Immature natural killer cell (primary cell): Measurements from ENCODE around the gene LURAP1L. TPM values are rescaled to one million over a fixed set of nuclear protein-coding genes. Genes with fewer than 3 reads are reported as not detected.

ENCODE experiments used
- DNase-seq, 3 donors: peaks; one replicate each; pipeline ENCODE4 v3.0.0; 2022; ENCODE audit warnings: mixed read lengths in 1 of 3
- H3K27ac Mint-ChIP-seq, 6 donors: one replicate each; pipeline ENCODE4 v1.8.0; 2020; ENCODE audit warnings: mixed read lengths in 6 of 6, mild to moderate bottlenecking in 5 of 6, inconsistent platforms in 4 of 6, moderate library complexity in 3 of 6
- H3K27me3 Mint-ChIP-seq, 3 donors: one replicate each; pipeline ENCODE4 v1.8.0; 2020 to 2021; ENCODE audit warnings: low read depth in 3 of 3, mild to moderate bottlenecking in 3 of 3, mixed read lengths in 3 of 3, moderate library complexity in 3 of 3, inconsistent platforms in 1 of 3
- H3K36me3 Mint-ChIP-seq, 3 donors: one replicate each; pipeline ENCODE4 v1.8.0; 2020; ENCODE audit warnings: mixed read lengths in 3 of 3, inconsistent platforms in 2 of 3, mild to moderate bottlenecking in 2 of 3
- H3K4me1 Mint-ChIP-seq, 2 donors: one replicate each; pipeline ENCODE4 v1.8.0; 2020; ENCODE audit warnings: inconsistent platforms in 2 of 2, mild to moderate bottlenecking in 2 of 2, mixed read lengths in 2 of 2, moderate library complexity in 1 of 2
- H3K4me3 Mint-ChIP-seq, 5 donors: one replicate each; pipeline ENCODE4 v1.8.0; 2020; ENCODE audit warnings: mild to moderate bottlenecking in 5 of 5, mixed read lengths in 5 of 5, inconsistent platforms in 3 of 5, moderate library complexity in 3 of 5
- H3K9me3 Mint-ChIP-seq, 6 donors: one replicate each; pipeline ENCODE4 v1.8.0; 2020; ENCODE audit warnings: mild to moderate bottlenecking in 6 of 6, mixed read lengths in 6 of 6, inconsistent platforms in 4 of 6, moderate library complexity in 3 of 6
- polyA plus RNA-seq, 3 donors: library from polyadenylated mRNA; unstranded; fragments of 300-500 nt; fragmentation: Illumina TruSeq; gene quantifications; one replicate each; pipeline ENCODE4 v1.2.3, GENCODE V29; 2021

Gene LURAP1L
- polyA plus RNA-seq, 3 donors from 2014 or later = not detected

- H3K27me3 Mint-ChIP-seq = no peaks in the 10 kb centered on the region
- DNase-seq = no peak
These were observed 9.8 kb downstream of the LURAP1L start for GRCh38 chr9:12784461-12785259.

GRCh38 chr9:12785260-12785770, 10.5 kb downstream of the LURAP1L start:
- Mint-ChIP-seq H3K36me3 (peaks cover 0 to 3% (median 0%) of the 10 kb centered on the region in 3 donors), H3K27me3 (no peaks in the 10 kb centered on the region), H3K4me3 (no peak overlapping the region), H3K9me3 (peaks cover 4 to 59% (median 20%) of the 10 kb centered on the region in 6 donors), H3K27ac (no peak overlapping the region), H3K4me1 (no peaks in the 10 kb centered on the region)
- no peak for DNase-seq

More at GRCh38 chr9:12784461-12785259, 9.8 kb downstream of the LURAP1L start:
- Mint-ChIP-seq H3K4me1 (no peaks in the 10 kb centered on the region), H3K36me3 (peaks cover 0 to 3% (median 0%) of the 10 kb centered on the region in 3 donors), H3K27ac (no peak overlapping the region), H3K4me3 (no peak overlapping the region), H3K9me3 (peaks cover 4 to 63% (median 22%) of the 10 kb centered on the region in 6 donors)

GRCh38 chr9:12785941-12786340, 11.1 kb downstream of the LURAP1L start:
- DNase-seq = no peak
- Mint-ChIP-seq H3K4me1 (no peaks in the 10 kb centered on the region), H3K27me3 (no peaks in the 10 kb centered on the region), H3K9me3 (peaks cover 4 to 59% (median 20%) of the 10 kb centered on the region in 6 donors), H3K4me3 (no peak overlapping the region), H3K36me3 (peaks cover 0 to 3% (median 0%) of the 10 kb centered on the region in 3 donors), H3K27ac (no peak overlapping the region)

- Mint-ChIP-seq H3K36me3 (peaks cover 0 to 3% (median 0%) of the 10 kb centered on the region in 3 donors), H3K27me3 (peaks cover 0 to 2% (median 0%) of the 10 kb centered on the region in 3 donors), H3K27ac (no peak overlapping the region), H3K4me3 (no peak overlapping the region), H3K9me3 (peaks cover 2 to 39% (median 10%) of the 10 kb centered on the region in 6 donors), H3K4me1 (no peaks in the 10 kb centered on the region)
- DNase-seq = no peak
These were observed 15.2 kb downstream of the LURAP1L start for GRCh38 chr9:12790001-12790400.

GRCh38 chr9:12790883-12791282, 16.1 kb downstream of the LURAP1L start:
- Mint-ChIP-seq H3K27ac (no peak overlapping the region), H3K27me3 (peaks cover 0 to 2% (median 0%) of the 10 kb centered on the region in 3 donors), H3K4me3 (no peak overlapping the region), H3K9me3 (peaks cover 2 to 37% (median 9%) of the 10 kb centered on the region in 6 donors), H3K36me3 (peaks cover 0 to 3% (median 0%) of the 10 kb centered on the region in 3 donors), H3K4me1 (no peaks in the 10 kb centered on the region)
- DNase-seq = no peak

GRCh38 chr9:12794101-12794799, 19.4 kb downstream of the LURAP1L start:
- Mint-ChIP-seq H3K27me3 (peaks cover 0 to 2% (median 0%) of the 10 kb centered on the region in 3 donors), H3K4me3 (no peak overlapping the region), H3K4me1 (no peaks in the 10 kb centered on the region), H3K9me3 (peaks cover 0 to 33% (median 7%) of the 10 kb centered on the region in 6 donors), H3K27ac (no peak overlapping the region), H3K36me3 (no peaks in the 10 kb centered on the region)
- no peak for DNase-seq

GRCh38 chr9:12796601-12797000, 21.8 kb downstream of the LURAP1L start:
- H3K36me3 Mint-ChIP-seq = no peaks in the 10 kb centered on the region
- peaks cover 0 to 2% (median 0%) of the 10 kb centered on the region in 3 donors for H3K27me3 Mint-ChIP-seq
- H3K9me3 Mint-ChIP-seq = peaks cover 0 to 33% (median 9%) of the 10 kb centered on the region in 6 donors
- no peak overlapping the region for H3K4me3 Mint-ChIP-seq
- H3K27ac Mint-ChIP-seq = no peak overlapping the region
- no peak for DNase-seq
- H3K4me1 Mint-ChIP-seq = no peaks in the 10 kb centered on the region

GRCh38 chr9:12797037-12797436, 22.2 kb downstream of the LURAP1L start:
- peaks cover 0 to 2% (median 0%) of the 10 kb centered on the region in 3 donors for H3K27me3 Mint-ChIP-seq
- no peaks in the 10 kb centered on the region for H3K36me3 Mint-ChIP-seq
- no peak overlapping the region for H3K4me3 Mint-ChIP-seq
- H3K9me3 Mint-ChIP-seq = peaks cover 0 to 33% (median 10%) of the 10 kb centered on the region in 6 donors
- no peak for DNase-seq
- no peaks in the 10 kb centered on the region for H3K4me1 Mint-ChIP-seq
- no peak overlapping the region for H3K27ac Mint-ChIP-seq

GRCh38 chr9:12798066-12798770, 23.4 kb downstream of the LURAP1L start:
- Mint-ChIP-seq H3K4me1 (no peaks in the 10 kb centered on the region), H3K27me3 (peaks cover 0 to 2% (median 1%) of the 10 kb centered on the region in 3 donors), H3K36me3 (no peaks in the 10 kb centered on the region), H3K9me3 (peaks cover 0 to 38% (median 13%) of the 10 kb centered on the region in 6 donors), H3K4me3 (no peak overlapping the region), H3K27ac (no peak overlapping the region)
- no peak for DNase-seq

GRCh38 chr9:12801187-12801586, 26.4 kb downstream of the LURAP1L start:
- no peak overlapping the region for H3K27ac Mint-ChIP-seq
- peaks cover 0 to 1% (median 0%) of the 10 kb centered on the region in 3 donors for H3K27me3 Mint-ChIP-seq
- H3K4me3 Mint-ChIP-seq = no peak overlapping the region
- no peaks in the 10 kb centered on the region for H3K4me1 Mint-ChIP-seq
- DNase-seq = no peak
- no peaks in the 10 kb centered on the region for H3K36me3 Mint-ChIP-seq
- H3K9me3 Mint-ChIP-seq = peaks cover 0 to 27% (median 12%) of the 10 kb centered on the region in 6 donors

- Mint-ChIP-seq H3K4me3 (no peak overlapping the region), H3K4me1 (no peaks in the 10 kb centered on the region), H3K9me3 (peaks cover 0 to 27% (median 12%) of the 10 kb centered on the region in 6 donors), H3K36me3 (no peaks in the 10 kb centered on the region), H3K27ac (no peak overlapping the region), H3K27me3 (peaks cover 0 to 1% (median 0%) of the 10 kb centered on the region in 3 donors)
- DNase-seq = no peak
These were observed 26.8 kb downstream of the LURAP1L start for GRCh38 chr9:12801663-12802062.

- no peak overlapping the region for H3K4me3 Mint-ChIP-seq
- no peak overlapping the region for H3K27ac Mint-ChIP-seq
- no peaks in the 10 kb centered on the region for H3K36me3 Mint-ChIP-seq
- DNase-seq = no peak
- peaks cover 0 to 1% (median 0%) of the 10 kb centered on the region in 3 donors for H3K27me3 Mint-ChIP-seq
- H3K9me3 Mint-ChIP-seq = peaks cover 0 to 27% (median 11%) of the 10 kb centered on the region in 6 donors
- no peaks in the 10 kb centered on the region for H3K4me1 Mint-ChIP-seq
These were observed 27.3 kb downstream of the LURAP1L start for GRCh38 chr9:12802093-12802492.

- H3K36me3 Mint-ChIP-seq = no peaks in the 10 kb centered on the region
- H3K4me1 Mint-ChIP-seq = no peaks in the 10 kb centered on the region
- peaks cover 6 to 38% (median 20%) of the 10 kb centered on the region in 6 donors for H3K9me3 Mint-ChIP-seq
- H3K27me3 Mint-ChIP-seq = no peaks in the 10 kb centered on the region
- H3K27ac Mint-ChIP-seq = no peak overlapping the region
- no peak overlapping the region for H3K4me3 Mint-ChIP-seq
- DNase-seq = no peak
These were observed 33.7 kb downstream of the LURAP1L start for GRCh38 chr9:12808569-12808968.
